ENCODE results near the gene MCTP1. TPM values are rescaled to one million over a fixed set of nuclear protein-coding genes. Genes with fewer than 3 reads are reported as not detected.

The MCTP1 gene
- total and polyA plus RNA-seq, 9 of the 15 experiments (the other 6 are each of a cell fraction or from before 2014, with no cell fraction given), result 0.04 to 0.93 (median 0.06) TPM; not detected in 4

GRCh38 chr5:94830520-94830919 is 454.4 kb downstream of the MCTP1 start (continued):
- TF ChIP-seq CHD7 (IDR thresholded peaks at IDR 0.05; ENCODE audit: low read depth, low read length) (no peak), RAD21 (CRISPR knock-in tag; conservative IDR thresholded peaks at IDR 0.05 in 1 of 2, IDR thresholded peaks at IDR 0.05 in 1 of 2) (peak in 1 of 2 experiments; percentile 38; a peak in 1 of 4 replicates), ZBTB34 (CRISPR knock-in tag; IDR thresholded peaks at IDR 0.05) (no peak), CCAR2 (IDR thresholded peaks at IDR 0.05; ENCODE audit: low read depth, low read length) (no peak)
